ENCODE results near the gene KSR1. TPM values are rescaled to one million over a fixed set of nuclear protein-coding genes. Genes with fewer than 3 reads are reported as not detected.

The KSR1 gene
- total and polyA plus RNA-seq, 2 of the 8 experiments (the other 6 are each of a cell fraction or from before 2014, with no cell fraction given): 14.1 to 34.7 TPM

DNA sequence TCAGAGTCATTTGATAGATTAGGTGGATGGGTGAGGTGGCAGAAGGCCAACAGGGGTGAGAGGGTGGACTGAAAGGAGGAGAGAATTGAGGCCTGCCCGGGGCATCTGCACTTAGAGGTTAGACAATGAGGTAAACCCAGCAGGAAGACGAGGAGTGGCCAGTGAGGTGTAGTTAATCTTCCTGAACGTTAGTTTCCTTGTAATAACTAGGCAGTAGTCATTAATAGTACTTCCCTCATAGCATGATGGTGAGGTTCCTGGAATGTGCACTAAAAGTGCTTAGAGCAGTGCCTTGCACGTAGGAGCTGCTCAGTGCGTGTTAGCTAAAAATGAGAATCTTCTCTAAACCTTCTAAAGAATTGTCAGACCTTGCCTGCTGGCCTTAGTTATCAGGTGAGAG, 13.5 kb upstream of the KSR1 start:
- Histone ChIP-seq H3K9ac (replicated peaks in 1 of 4; ENCODE audit: extremely low read depth in 1 of 4, low read depth in 3 of 4, low read length in 3 of 4) (no peak overlapping the region), H2BK120ac (replicated peaks; ENCODE audit: low read depth, low read length) (no peak overlapping the region), H3K4ac (replicated peaks; ENCODE audit: insufficient read length, low read depth, low read length) (no peak overlapping the region), H4K91ac (replicated peaks; ENCODE audit: insufficient read length, low read length) (no peak overlapping the region), H3K23ac (ENCODE audit: insufficient read length) (no peak overlapping the region), H4K20me1 (replicated peaks in 1 of 2; ENCODE audit: control insufficient read depth in 1 of 2, insufficient read depth in 2 of 2, low read length in 2 of 2) (no peaks in the 10 kb centered on the region), H3K27ac (ENCODE audit: low read depth, low read length) (no peak overlapping the region), H3K18ac (ENCODE audit: extremely low read depth, low read length) (no peak overlapping the region), H2AFZ (ENCODE audit: low read length) (no peak overlapping the region), H3K4me3 (ENCODE audit: extremely low read depth in 1 of 4, insufficient read depth in 2 of 4, low read depth in 3 of 4, low read length in 4 of 4) (no peak overlapping the region), H2BK20ac (ENCODE audit: low read length) (no peak overlapping the region), H4K5ac (ENCODE audit: insufficient read length, low read depth, low read length) (no peak overlapping the region), H4K8ac (ENCODE audit: extremely low read depth, insufficient read depth, low read length) (no peak overlapping the region), H3K36me3 (ENCODE audit: control insufficient read depth in 2 of 4, insufficient read depth in 4 of 4, low read length in 3 of 4) (no peaks in the 10 kb centered on the region), H3K27me3 (replicated peaks in 1 of 4; ENCODE audit: control insufficient read depth in 3 of 4, extremely low read depth in 1 of 4, insufficient read depth in 3 of 4, low read length in 3 of 4) (no peaks in the 10 kb centered on the region), H3K23me2 (ENCODE audit: low read depth, low read length) (no peaks in the 10 kb centered on the region), H3K14ac (ENCODE audit: insufficient read length) (no peak overlapping the region), H3K79me1 (ENCODE audit: low read depth, low read length) (no peaks in the 10 kb centered on the region), H2BK12ac (ENCODE audit: low read depth, low read length) (no peak overlapping the region), H2AK5ac (ENCODE audit: low read depth, low read length) (no peak overlapping the region), H3K79me2 (ENCODE audit: control insufficient read depth in 1 of 2, insufficient read depth in 2 of 2, low read length in 2 of 2) (no peaks in the 10 kb centered on the region), H3K4me2 (ENCODE audit: insufficient read depth in 1 of 2, low read depth in 2 of 2, low read length in 2 of 2) (no peak overlapping the region), H2BK15ac (ENCODE audit: low read length) (no peak overlapping the region), H3K4me1 (replicated peaks in 1 of 4; ENCODE audit: control insufficient read depth in 3 of 4, insufficient read depth in 4 of 4, low read length in 3 of 4) (no peaks in the 10 kb centered on the region), H3K9me3 (ENCODE audit: insufficient read depth in 2 of 2, low read depth in 1 of 2, low read length in 1 of 2) (no peaks in the 10 kb centered on the region), H3K56ac (replicated peaks; ENCODE audit: insufficient read length, low read depth, low read length) (no peak overlapping the region), H2BK5ac (ENCODE audit: low read depth, low read length) (no peak overlapping the region)
- WGBS, 2 experiments (ENCODE audit: extremely low coverage in 1 of 2, insufficient coverage in 1 of 2, insufficient read length in 1 of 2, insufficient replicate concordance in 2 of 2, low coverage in 1 of 2, low lambda C conversion rate in 2 of 2, missing lambda C conversion rate in 1 of 2): 87% methylated on average over 5 of the region's 5 CpGs; no CpG with 5 or more reads in 1 of the 2 experiments
- POLR2A ChIA-PET (ENCODE audit: partially characterized antibody): no interaction called here
- CTCF ChIA-PET (ENCODE audit: partially characterized antibody): interaction anchor here (0.6 to 3.2 kb wide), 10 partner anchors 9 to 210 kb away, joined by 3 to 15 read pairs (median 4); partner anchors contain the start of gene KSR1
- FAIRE-seq (no peak), DNase-seq (ENCODE audit: low read depth in 1 of 2, low spot score in 2 of 2) (no peak)
- TF ChIP-seq SP2 (IDR thresholded peaks at IDR 0.05; ENCODE audit: low read length): no peak
- no peak for TF ChIP-seq TBP (IDR thresholded peaks at IDR 0.05; ENCODE audit: low read depth, low read length)
- TF ChIP-seq BACH1 (IDR thresholded peaks at IDR 0.05; ENCODE audit: low read length): no peak
- TF ChIP-seq BCL11A (IDR thresholded peaks at IDR 0.05; ENCODE audit: low read depth in 2 of 2, low read length in 2 of 2): no peak

Data from H1 (cell line).